ENCODE results near the gene DNAJC16.
"Not testable (repeated sequence)": the region's sequence is repeated elsewhere in the genome, so short reads cannot be mapped to it uniquely, and the experiment has no call there.

The DNAJC16 gene

GRCh38 chr1:15488371-15488770 is 38.3 kb upstream of the DNAJC16 start:
- no peak for DNase-seq (ENCODE audit: insufficient read length, low spot score)
- no peak for FAIRE-seq
- TF ChIP-seq POLR2A (IDR thresholded peaks at IDR 0.05; ENCODE audit: low read depth, low read length) (no peak), POLR2AphosphoS5 (IDR thresholded peaks at IDR 0.05; ENCODE audit: low read depth, low read length) (no peak), POU2F2 (IDR thresholded peaks at IDR 0.05; ENCODE audit: low read depth, low read length) (no peak), PAX5 (IDR thresholded peaks at IDR 0.05; ENCODE audit: insufficient read depth, low read length, severe bottlenecking) (no peak), SPI1 (IDR thresholded peaks at IDR 0.05; ENCODE audit: low read depth, low read length) (no peak), TAF1 (IDR thresholded peaks at IDR 0.05; ENCODE audit: low read depth, low read length) (no peak)

GRCh38 chr1:15489052-15489736 is 37.5 kb upstream of the DNAJC16 start:
- FAIRE-seq (no peak), DNase-seq (ENCODE audit: insufficient read length, low spot score) (no peak)

GRCh38 chr1:15491010-15491409 is 35.6 kb upstream of the DNAJC16 start:
- DNase-seq (ENCODE audit: insufficient read length, low spot score); FAIRE-seq: not testable (repeated sequence)

More at GRCh38 chr1:15489052-15489736, 37.5 kb upstream of the DNAJC16 start:
- TF ChIP-seq SPI1 (IDR thresholded peaks at IDR 0.05; ENCODE audit: low read depth, low read length) = no peak
- no peak for TF ChIP-seq PAX5 (IDR thresholded peaks at IDR 0.05; ENCODE audit: insufficient read depth, low read length, severe bottlenecking)
- TF ChIP-seq POLR2A (IDR thresholded peaks at IDR 0.05; ENCODE audit: low read depth, low read length) = no peak
- no peak for TF ChIP-seq TAF1 (IDR thresholded peaks at IDR 0.05; ENCODE audit: low read depth, low read length)
- TF ChIP-seq POLR2AphosphoS5 (IDR thresholded peaks at IDR 0.05; ENCODE audit: low read depth, low read length) = no peak
- no peak for TF ChIP-seq POU2F2 (IDR thresholded peaks at IDR 0.05; ENCODE audit: low read depth, low read length)

GRCh38 chr1:15492596-15492995 is 34.1 kb upstream of the DNAJC16 start:
- no peak for TF ChIP-seq PAX5 (IDR thresholded peaks at IDR 0.05; ENCODE audit: insufficient read depth, low read length, severe bottlenecking)
- no peak for TF ChIP-seq POLR2A (IDR thresholded peaks at IDR 0.05; ENCODE audit: low read depth, low read length)
- FAIRE-seq (no peak), DNase-seq (ENCODE audit: insufficient read length, low spot score) (no peak)

- FAIRE-seq (no peak), DNase-seq (ENCODE audit: insufficient read length, low spot score) (no peak)
- TF ChIP-seq POU2F2 (IDR thresholded peaks at IDR 0.05; ENCODE audit: low read depth, low read length) (no peak), POLR2A (IDR thresholded peaks at IDR 0.05; ENCODE audit: low read depth, low read length) (no peak), PAX5 (IDR thresholded peaks at IDR 0.05; ENCODE audit: insufficient read depth, low read length, severe bottlenecking) (no peak), POLR2AphosphoS5 (IDR thresholded peaks at IDR 0.05; ENCODE audit: low read depth, low read length) (no peak), SPI1 (IDR thresholded peaks at IDR 0.05; ENCODE audit: low read depth, low read length) (no peak), TAF1 (IDR thresholded peaks at IDR 0.05; ENCODE audit: low read depth, low read length) (no peak)
Observed at GRCh38 chr1:15493869-15494390, 32.7 kb upstream of the DNAJC16 start.

- TF ChIP-seq TAF1 (IDR thresholded peaks at IDR 0.05; ENCODE audit: low read depth, low read length) (no peak), SPI1 (IDR thresholded peaks at IDR 0.05; ENCODE audit: low read depth, low read length) (no peak), POLR2AphosphoS5 (IDR thresholded peaks at IDR 0.05; ENCODE audit: low read depth, low read length) (no peak), PAX5 (IDR thresholded peaks at IDR 0.05; ENCODE audit: insufficient read depth, low read length, severe bottlenecking) (no peak), POU2F2 (IDR thresholded peaks at IDR 0.05; ENCODE audit: low read depth, low read length) (no peak), POLR2A (IDR thresholded peaks at IDR 0.05; ENCODE audit: low read depth, low read length) (no peak)
- no peak for DNase-seq (ENCODE audit: insufficient read length, low spot score)
- FAIRE-seq = no peak
Observed at GRCh38 chr1:15500184-15501178, 26.2 kb upstream of the DNAJC16 start.

- FAIRE-seq = peak; percentile 43
- TF ChIP-seq POU2F2 (IDR thresholded peaks at IDR 0.05; ENCODE audit: low read depth, low read length) = no peak
- no peak for TF ChIP-seq POLR2A (IDR thresholded peaks at IDR 0.05; ENCODE audit: low read depth, low read length)
- no peak for TF ChIP-seq TAF1 (IDR thresholded peaks at IDR 0.05; ENCODE audit: low read depth, low read length)
- TF ChIP-seq POLR2AphosphoS5 (IDR thresholded peaks at IDR 0.05; ENCODE audit: low read depth, low read length) = no peak
- TF ChIP-seq SPI1 (IDR thresholded peaks at IDR 0.05; ENCODE audit: low read depth, low read length) = no peak
- peak; percentile 58 for DNase-seq (ENCODE audit: insufficient read length, low spot score)
Observed at GRCh38 chr1:15501208-15502032, 25.2 kb upstream of the DNAJC16 start.

GRCh38 chr1:15504436-15504835 is 22.2 kb upstream of the DNAJC16 start:
- FAIRE-seq (no peak), DNase-seq (ENCODE audit: insufficient read length, low spot score) (no peak)
- TF ChIP-seq PAX5 (IDR thresholded peaks at IDR 0.05; ENCODE audit: insufficient read depth, low read length, severe bottlenecking) (no peak), SPI1 (IDR thresholded peaks at IDR 0.05; ENCODE audit: low read depth, low read length) (no peak), POU2F2 (IDR thresholded peaks at IDR 0.05; ENCODE audit: low read depth, low read length) (no peak), POLR2AphosphoS5 (IDR thresholded peaks at IDR 0.05; ENCODE audit: low read depth, low read length) (no peak), POLR2A (IDR thresholded peaks at IDR 0.05; ENCODE audit: low read depth, low read length) (no peak)

GRCh38 chr1:15506831-15507230 is 19.8 kb upstream of the DNAJC16 start:
- TF ChIP-seq POU2F2 (IDR thresholded peaks at IDR 0.05; ENCODE audit: low read depth, low read length) (no peak), POLR2A (IDR thresholded peaks at IDR 0.05; ENCODE audit: low read depth, low read length) (no peak), PAX5 (IDR thresholded peaks at IDR 0.05; ENCODE audit: insufficient read depth, low read length, severe bottlenecking) (no peak), SPI1 (IDR thresholded peaks at IDR 0.05; ENCODE audit: low read depth, low read length) (no peak), TAF1 (IDR thresholded peaks at IDR 0.05; ENCODE audit: low read depth, low read length) (no peak), POLR2AphosphoS5 (IDR thresholded peaks at IDR 0.05; ENCODE audit: low read depth, low read length) (no peak)
- no peak for FAIRE-seq
- DNase-seq (ENCODE audit: insufficient read length, low spot score) = no peak
